Lung (tissue), 12 donors: ENCODE results near the gene SLC12A8. TPM values are rescaled to one million over a fixed set of nuclear protein-coding genes. Genes with fewer than 3 reads are reported as not detected.
A peak's percentile ranks its signal among the peaks of the same experiment; 100 is the strongest.

Source experiments
- ATAC-seq: fragments of 200-7000 bp; cut with Tn5 transposase; one replicate; pipeline ENCODE4 v1.9.1; 2020; ENCODE audit warnings: moderate number of reproducible peaks; ENCODE audit not compliant: insufficient read depth, low FRiP score
- DNase-seq, 3 donors: peaks; one replicate each; pipeline ENCODE4 v3.0.0-alpha.2; 2013 to 2017
- H3K27ac ChIP-seq, 2 donors: one replicate each; pipeline ENCODE4 v1.5.1; 2013; ENCODE audit warnings: mild to moderate bottlenecking in 2 of 2, moderate library complexity in 2 of 2, control low read depth in 1 of 2, inconsistent platforms in 1 of 2, low read depth in 1 of 2, low read length in 1 of 2
- H3K27me3 ChIP-seq, 3 donors: one replicate each; pipeline ENCODE4 v1.5.1; 2013; ENCODE audit warnings: low read length in 2 of 3; ENCODE audit not compliant: control insufficient read depth in 3 of 3, insufficient read depth in 3 of 3
- H3K36me3 ChIP-seq, 4 donors: one replicate each; pipeline ENCODE4 v1.5.1; 2013; ENCODE audit warnings: low read length in 4 of 4, mild to moderate bottlenecking in 1 of 4, moderate library complexity in 1 of 4; ENCODE audit not compliant: control insufficient read depth in 4 of 4, insufficient read depth in 4 of 4
- H3K4me1 ChIP-seq, 5 donors: one replicate each; pipeline ENCODE4 v1.5.1; 2013; ENCODE audit warnings: low read length in 5 of 5, mild to moderate bottlenecking in 2 of 5, moderate library complexity in 1 of 5; ENCODE audit not compliant: control insufficient read depth in 5 of 5, insufficient read depth in 5 of 5
- H3K4me3 ChIP-seq: one replicate; pipeline ENCODE4 v1.5.1; 2013; ENCODE audit warnings: mild to moderate bottlenecking, control low read depth, moderate library complexity
- H3K9ac ChIP-seq, 2 donors: one replicate each; pipeline ENCODE4 v1.5.1; 2013; ENCODE audit warnings: low read length in 2 of 2, control low read depth in 1 of 2; ENCODE audit not compliant: insufficient read depth in 1 of 2
- H3K9me3 ChIP-seq, 4 donors: one replicate each; pipeline ENCODE4 v1.5.1; 2013; ENCODE audit warnings: low read length in 3 of 4, mild to moderate bottlenecking in 1 of 4, moderate library complexity in 1 of 4; ENCODE audit not compliant: control insufficient read depth in 4 of 4, insufficient read depth in 3 of 4
- WGBS, 2 donors: extraction: QIAGEN DNeasy Blood & Tissue Kit; methylation state at CpG; one replicate each; pipeline ENCODE4 v1.1.7; 2013; 5-methylcytosine and 5-hydroxymethylcytosine counted together
- polyA plus RNA-seq, 2 donors: library from polyadenylated mRNA; stranded (reverse); fragments of 200-250 nt; gene quantifications; one replicate each; pipeline ENCODE4 v1.2.1, GENCODE V29; 2013
- total RNA-seq, 2 donors: library from RNA; depleted of rRNA in 1 of 2; stranded (reverse); fragments of >200 nt in 1 of 2; gene quantifications; one replicate each; pipeline ENCODE4 v1.2.1, GENCODE V29; 2014 to 2021
- TF ChIP-seq, protein P1 (sequence below): IDR thresholded peaks from 2 replicates; pipeline ENCODE4 v1.5.1; 2012; ENCODE audit warnings: mild to moderate bottlenecking; ENCODE audit errors: control extremely low read depth, extremely low read depth
- donor health status: control.
- donor health status: control.
- donor health status: Bipolar disorder and iron deficiency.
- donor health status: healthy.
- donor health status: DM: yes; HTN: yes; CAD: no.

SLC12A8 gene
- total and polyA plus RNA-seq, 4 donors: 3.1 to 9.8 (median 5.8) TPM

GRCh38 chr3:125139386-125139785 is 73.2 kb downstream of the SLC12A8 start:
- Histone ChIP-seq H3K4me1 (peaks cover 0 to 22% (median 14%) of the 10 kb centered on the region in 5 donors), H3K9ac (no peak overlapping the region), H3K27me3 (no peaks in the 10 kb centered on the region), H3K36me3 (no peaks in the 10 kb centered on the region), H3K9me3 (no peaks in the 10 kb centered on the region), H3K4me3 (no peak overlapping the region), H3K27ac (no peak overlapping the region)
- ATAC-seq (no peak), DNase-seq (no peak)
- TF ChIP-seq, protein P1, sequence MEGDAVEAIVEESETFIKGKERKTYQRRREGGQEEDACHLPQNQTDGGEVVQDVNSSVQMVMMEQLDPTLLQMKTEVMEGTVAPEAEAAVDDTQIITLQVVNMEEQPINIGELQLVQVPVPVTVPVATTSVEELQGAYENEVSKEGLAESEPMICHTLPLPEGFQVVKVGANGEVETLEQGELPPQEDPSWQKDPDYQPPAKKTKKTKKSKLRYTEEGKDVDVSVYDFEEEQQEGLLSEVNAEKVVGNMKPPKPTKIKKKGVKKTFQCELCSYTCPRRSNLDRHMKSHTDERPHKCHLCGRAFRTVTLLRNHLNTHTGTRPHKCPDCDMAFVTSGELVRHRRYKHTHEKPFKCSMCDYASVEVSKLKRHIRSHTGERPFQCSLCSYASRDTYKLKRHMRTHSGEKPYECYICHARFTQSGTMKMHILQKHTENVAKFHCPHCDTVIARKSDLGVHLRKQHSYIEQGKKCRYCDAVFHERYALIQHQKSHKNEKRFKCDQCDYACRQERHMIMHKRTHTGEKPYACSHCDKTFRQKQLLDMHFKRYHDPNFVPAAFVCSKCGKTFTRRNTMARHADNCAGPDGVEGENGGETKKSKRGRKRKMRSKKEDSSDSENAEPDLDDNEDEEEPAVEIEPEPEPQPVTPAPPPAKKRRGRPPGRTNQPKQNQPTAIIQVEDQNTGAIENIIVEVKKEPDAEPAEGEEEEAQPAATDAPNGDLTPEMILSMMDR: no peak
- WGBS, 2 donors: 95 to 98% methylated on average over 4 of the region's 4 CpGs

GRCh38 chr3:125137358-125138033 is 75.1 kb downstream of the SLC12A8 start:
- no peak overlapping the region for H3K9ac ChIP-seq
- ATAC-seq: no peak
- no peak for DNase-seq
- H3K27ac ChIP-seq: no peak overlapping the region
- H3K4me1 ChIP-seq: peaks cover 0 to 15% (median 4%) of the 10 kb centered on the region in 5 donors
- H3K27me3 ChIP-seq: no peaks in the 10 kb centered on the region
- H3K4me3 ChIP-seq: no peak overlapping the region
- 80 to 84% methylated on average over 17 of the region's 17 CpGs for WGBS, 2 donors
- TF ChIP-seq, protein P1: no peak
- H3K9me3 ChIP-seq: no peaks in the 10 kb centered on the region
- H3K36me3 ChIP-seq: no peaks in the 10 kb centered on the region

- TF ChIP-seq, protein P1: no peak
- DNase-seq (no peak), ATAC-seq (no peak)
- Histone ChIP-seq H3K27ac (peak overlapping the region in 1 of 2 donors; percentile 1), H3K27me3 (no peaks in the 10 kb centered on the region), H3K9me3 (no peaks in the 10 kb centered on the region), H3K36me3 (no peaks in the 10 kb centered on the region), H3K9ac (no peak overlapping the region), H3K4me1 (peaks cover 0 to 10% (median 2%) of the 10 kb centered on the region in 5 donors), H3K4me3 (no peak overlapping the region)
- 80 to 86% methylated on average over 7 of the region's 7 CpGs for WGBS, 2 donors
These were observed 75.6 kb downstream of the SLC12A8 start for GRCh38 chr3:125136966-125137357.

DNA sequence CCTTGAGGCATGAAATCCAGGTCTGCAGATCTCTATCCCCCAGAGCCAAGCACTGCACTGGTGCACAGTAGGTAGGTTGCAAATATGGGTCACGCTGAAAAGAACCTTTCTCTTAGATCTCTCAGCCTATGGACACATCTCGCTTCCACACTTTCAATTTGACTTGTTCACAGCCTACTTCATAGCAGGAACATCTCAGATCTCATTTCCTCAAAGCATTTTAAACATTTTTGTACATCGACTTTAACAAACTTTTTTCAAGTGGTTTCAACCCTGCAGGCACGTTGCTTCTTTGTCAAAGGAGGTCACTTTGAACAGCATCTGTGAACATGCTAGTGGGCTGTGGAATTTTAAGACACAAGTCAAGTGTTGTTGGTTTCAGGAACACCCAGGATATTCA is 76.0 kb downstream of the SLC12A8 start:
- Histone ChIP-seq H3K4me3 (no peak overlapping the region), H3K9me3 (no peaks in the 10 kb centered on the region), H3K27me3 (no peaks in the 10 kb centered on the region), H3K4me1 (peaks cover 0 to 8% (median 2%) of the 10 kb centered on the region in 5 donors), H3K36me3 (no peaks in the 10 kb centered on the region), H3K27ac (no peak overlapping the region), H3K9ac (no peak overlapping the region)
- DNase-seq: no peak
- TF ChIP-seq, protein P1: no peak
- no peak for ATAC-seq
- WGBS, 2 donors: 55 to 74% methylated on average over 4 of the region's 4 CpGs
